K562 (cell line): ENCODE measurements around the gene TSPAN1. TPM values are rescaled to one million over a fixed set of nuclear protein-coding genes. Genes with fewer than 3 reads are reported as not detected.

ENCODE experiments used
- ARID3A ChIP-seq: IDR thresholded peaks from 2 replicates; pipeline ENCODE4 v1.6.1; 2012; ENCODE audit warnings: low read depth, low read length, improper control_type of control experiment, borderline replicate concordance
- ASH1L ChIP-seq: fragments of 450-650 bp; IDR thresholded peaks from 2 replicates; pipeline ENCODE4 v1.6.1; 2018; ENCODE audit warnings: borderline replicate concordance, mild to moderate bottlenecking, low read depth; ENCODE audit not compliant: partially characterized antibody
- ATF6 ChIP-seq: sonication (generic); formaldehyde crosslinking; IDR thresholded peaks from 2 replicates; pipeline ENCODE4 v1.4.0; 2020; ENCODE audit warnings: mild to moderate bottlenecking, missing genetic modification reagents
- EP300 ChIP-seq: IDR thresholded peaks from 2 replicates; pipeline ENCODE4 v1.6.1; 2012; ENCODE audit warnings: low read length, improper control_type of control experiment
- ID3 ChIP-seq, 2 experiments: fragments of 250-450 bp in 1 of 2; fragments of 450-650 bp in 1 of 2; sonication (Bioruptor Pico) in 1 of 2; IDR thresholded peaks; 2 replicates each; pipeline versions ENCODE4 v1.6.1 to v1.8.0; 2016 to 2021; ENCODE audit warnings: mild to moderate bottlenecking in 2 of 2, moderate library complexity in 2 of 2, missing compliant biosample characterization in 1 of 2, missing genetic modification characterization in 1 of 2
- MCM2 ChIP-seq: fragments of 450-650 bp; IDR thresholded peaks from 2 replicates; pipeline ENCODE4 v1.6.1; 2017; ENCODE audit warnings: low read depth, mild to moderate bottlenecking
- MEF2A ChIP-seq: IDR thresholded peaks from 2 replicates; pipeline ENCODE4 v1.6.1; 2011; ENCODE audit warnings: low read depth, mild to moderate bottlenecking, low read length, moderate library complexity; ENCODE audit not compliant: control insufficient read depth
- MYC ChIP-seq, 2 experiments: fragments of 250-450 bp in 1 of 2; sonication (Bioruptor Pico) in 1 of 2; IDR thresholded peaks; 2 replicates each; pipeline versions ENCODE4 v1.5.1 to v1.6.1; 2012 to 2021; ENCODE audit warnings: low read depth in 2 of 2, borderline replicate concordance in 1 of 2, improper control_type of control experiment in 1 of 2, low read length in 1 of 2, mild to moderate bottlenecking in 1 of 2, moderate library complexity in 1 of 2
- NFATC3 ChIP-seq: fragments of 450-650 bp; IDR thresholded peaks from 2 replicates; pipeline ENCODE4 v1.6.1; 2017; ENCODE audit warnings: mild to moderate bottlenecking
- PHTF2 ChIP-seq: fragments of 250-450 bp; sonication (Bioruptor Pico); IDR thresholded peaks from 2 replicates; pipeline ENCODE4 v1.5.0; 2021; ENCODE audit warnings: mild to moderate bottlenecking
- POLR3G ChIP-seq: IDR thresholded peaks from 2 replicates; pipeline ENCODE4 v1.6.1; 2011; ENCODE audit not compliant: insufficient read length, insufficient replicate concordance; ENCODE audit errors: extremely low read depth
- PREB ChIP-seq: sonication (generic); formaldehyde crosslinking; IDR thresholded peaks from 2 replicates; pipeline ENCODE4 v1.8.1; 2023; ENCODE audit warnings: mild to moderate bottlenecking, missing genetic modification reagents
- PTTG1 ChIP-seq: fragments of 450-650 bp; IDR thresholded peaks from 2 replicates; pipeline ENCODE4 v1.6.1; 2016; ENCODE audit warnings: low read depth, mild to moderate bottlenecking, missing genetic modification characterization, missing compliant biosample characterization
- RBM22 ChIP-seq: fragments of 200-400 bp; formaldehyde crosslinking; IDR thresholded peaks from 2 replicates; pipeline ENCODE4 v1.6.1; 2018; ENCODE audit warnings: low read length, low read depth; ENCODE audit not compliant: poor library complexity, severe bottlenecking
- SRSF9 ChIP-seq: fragments of 200-400 bp; formaldehyde crosslinking; IDR thresholded peaks from 2 replicates; pipeline ENCODE4 v1.6.1; 2017; ENCODE audit warnings: low read depth, low read length, borderline replicate concordance
- XRCC4 ChIP-seq: IDR thresholded peaks from one replicate; pipeline ENCODE4 v1.6.1; 2011; ENCODE audit not compliant: insufficient read depth, insufficient read length; ENCODE audit errors: extremely low read depth
- ZFP91 ChIP-seq: sonication (generic); formaldehyde crosslinking; IDR thresholded peaks from 2 replicates; pipeline ENCODE4 v1.8.0; 2022; ENCODE audit warnings: mild to moderate bottlenecking, missing genetic modification reagents
- ZNF175 ChIP-seq: fragments of 200-800 bp; sonication (Bioruptor generic); IDR thresholded peaks from 2 replicates; pipeline ENCODE4 v1.6.1; 2016; ENCODE audit warnings: low read depth, mild to moderate bottlenecking, missing genetic modification characterization, missing compliant biosample characterization
- ZNF282 ChIP-seq: sonication (generic); formaldehyde crosslinking; IDR thresholded peaks from 2 replicates; pipeline ENCODE4 v1.8.1; 2023; ENCODE audit warnings: missing genetic modification reagents
- ZNF311 ChIP-seq: fragments of 250-450 bp; sonication (Bioruptor Pico); IDR thresholded peaks from 2 replicates; pipeline ENCODE4 v1.4.0; 2020; ENCODE audit warnings: mild to moderate bottlenecking, moderate library complexity
- ZNF316 ChIP-seq: fragments of 450-650 bp; IDR thresholded peaks from 2 replicates; pipeline ENCODE4 v1.6.1; 2016
- polyA plus RNA-seq, 8 experiments: library from polyadenylated mRNA; depleted of rRNA in 4 of 8; stranded (reverse) in 5 of 8; unstranded in 3 of 8; fragments of >200 nt; fragmentation: Nextera tagmentation in 2 of 8; fragmentation: Illumina TruSeq in 1 of 8; extraction: Ambion mirVana in 2 of 8; extraction: Trizol in 1 of 8; gene quantifications; 2 replicates each; pipeline versions ENCODE4 v1.2.1 to v1.2.3, GENCODE V29; 2011 to 2014; ENCODE audit warnings: inconsistent platforms in 1 of 8, missing spikeins in 1 of 8
- total RNA-seq, 7 experiments: library from RNA; depleted of rRNA in 6 of 7; stranded (reverse); fragments of >200 nt in 6 of 7; fragmentation: Illumina TruSeq in 2 of 7; extraction: Trizol in 2 of 7; gene quantifications; 2 replicates each; pipeline versions ENCODE4 v1.2.1 to v1.2.3, GENCODE V29; 2011 to 2021; ENCODE audit warnings: low replicate concordance in 1 of 7

The TSPAN1 gene
- total and polyA plus RNA-seq, 9 of the 15 experiments (the other 6 are each of a cell fraction or from before 2014, with no cell fraction given), result 0.58 TPM; not detected in 8

GRCh38 chr1:46133181-46133658, 41.7 kb upstream of the TSPAN1 start (continued):
- TF ChIP-seq ARID3A, result no peak
- TF ChIP-seq POLR3G, result no peak
- no peak for TF ChIP-seq ID3 (CRISPR knock-in tag; IDR thresholded peaks at IDR 0.05)
- peak; percentile 31; the same call in 1 of the 2 replicates for TF ChIP-seq ID3 (tag; IDR thresholded peaks at IDR 0.05)
- no peak for TF ChIP-seq SRSF9
- no peak for TF ChIP-seq MYC (IDR thresholded peaks at IDR 0.05; ENCODE audit: low read depth, low read length)
- no peak for TF ChIP-seq MYC (CRISPR knock-in tag; IDR thresholded peaks at IDR 0.05; ENCODE audit: borderline replicate concordance, low read depth)
- TF ChIP-seq MEF2A, result no peak
- no peak; the same call in none of the 2 replicates for TF ChIP-seq ATF6
- TF ChIP-seq ZNF282, result no peak
- TF ChIP-seq PTTG1, result no peak
- TF ChIP-seq RBM22, result no peak
- no peak for TF ChIP-seq PHTF2 (CRISPR knock-in tag)
- TF ChIP-seq ASH1L, result no peak
- no peak; the same call in 1 of the 2 replicates for TF ChIP-seq EP300
- TF ChIP-seq ZNF316, result no peak
- no peak for TF ChIP-seq NFATC3
- TF ChIP-seq PREB, result no peak
- TF ChIP-seq ZNF311 (CRISPR knock-in tag), result no peak
- TF ChIP-seq XRCC4, result no peak
- no peak for TF ChIP-seq ZFP91
- no peak for TF ChIP-seq MCM2
- no peak for TF ChIP-seq ZNF175 (CRISPR knock-in tag)
